Stimulated activated CD8-positive, alpha-beta memory T cell treated with anti-CD3 and anti-CD28 coated beads, Interleukin-7, amount 100 ng/mL, for 24 hours (primary cell): ENCODE data around the gene IGF2R.

ENCODE experiments used
- DNase-seq: peaks from one replicate; pipeline ENCODE4 v3.0.0-alpha.2; 2020; ENCODE audit warnings: low read depth

The IGF2R gene

GRCh38 chr6:159974932-159975331, 6.0 kb downstream of the IGF2R start:
- no peak for DNase-seq

GRCh38 chr6:159976686-159977254, 7.9 kb downstream of the IGF2R start:
- no peak for DNase-seq

DNA sequence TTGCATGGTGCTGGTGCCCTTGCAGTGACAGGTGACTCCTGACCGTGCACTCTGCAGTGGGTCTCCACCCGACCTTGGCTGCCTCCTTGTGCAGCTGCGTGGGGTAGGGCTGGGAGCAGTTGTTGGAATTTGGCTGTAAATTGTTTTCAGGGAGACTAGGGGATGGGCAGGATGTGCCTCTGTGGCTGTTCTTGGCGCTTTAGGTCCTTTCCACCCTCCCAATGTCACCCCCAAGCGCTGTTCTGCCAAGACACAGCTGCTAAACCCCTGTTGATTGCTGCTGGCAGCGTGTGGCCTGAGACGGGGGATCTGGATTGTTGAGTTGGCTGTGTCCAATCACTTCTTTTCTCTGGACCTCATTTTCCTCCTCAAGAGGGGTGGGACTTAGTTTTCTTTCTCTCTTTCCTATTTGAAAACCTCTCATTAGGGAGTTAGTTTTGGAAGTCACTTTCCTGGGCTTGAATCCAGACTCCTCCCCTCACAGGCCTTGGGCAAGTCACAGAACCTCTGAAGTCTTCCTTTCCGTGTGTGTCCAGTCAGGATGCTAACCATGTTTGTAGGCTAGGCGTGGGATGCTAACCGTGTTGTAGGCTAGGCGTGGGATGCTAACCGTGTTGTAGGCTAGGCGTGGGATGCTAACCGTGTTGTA, 8.5 kb downstream of the IGF2R start:
- DNase-seq, result no peak

DNA sequence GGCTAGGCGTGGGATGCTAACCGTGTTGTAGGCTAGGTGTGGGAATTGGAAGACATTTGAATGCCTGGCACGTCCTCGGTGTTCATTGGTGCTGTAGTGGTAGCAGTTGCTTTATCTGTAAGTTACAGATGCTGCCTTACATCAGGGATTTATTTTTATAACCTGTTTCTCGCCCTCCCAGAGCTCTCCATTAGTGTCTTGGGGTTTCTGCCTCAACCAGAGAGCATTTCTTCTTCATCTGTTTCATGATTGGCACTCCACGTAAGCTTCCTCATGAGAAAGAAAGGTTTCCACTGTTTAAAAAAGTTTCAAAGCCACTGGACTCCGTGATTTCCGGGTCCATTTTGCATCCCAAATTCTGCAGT, 9.0 kb downstream of the IGF2R start:
- DNase-seq, result no peak

DNA sequence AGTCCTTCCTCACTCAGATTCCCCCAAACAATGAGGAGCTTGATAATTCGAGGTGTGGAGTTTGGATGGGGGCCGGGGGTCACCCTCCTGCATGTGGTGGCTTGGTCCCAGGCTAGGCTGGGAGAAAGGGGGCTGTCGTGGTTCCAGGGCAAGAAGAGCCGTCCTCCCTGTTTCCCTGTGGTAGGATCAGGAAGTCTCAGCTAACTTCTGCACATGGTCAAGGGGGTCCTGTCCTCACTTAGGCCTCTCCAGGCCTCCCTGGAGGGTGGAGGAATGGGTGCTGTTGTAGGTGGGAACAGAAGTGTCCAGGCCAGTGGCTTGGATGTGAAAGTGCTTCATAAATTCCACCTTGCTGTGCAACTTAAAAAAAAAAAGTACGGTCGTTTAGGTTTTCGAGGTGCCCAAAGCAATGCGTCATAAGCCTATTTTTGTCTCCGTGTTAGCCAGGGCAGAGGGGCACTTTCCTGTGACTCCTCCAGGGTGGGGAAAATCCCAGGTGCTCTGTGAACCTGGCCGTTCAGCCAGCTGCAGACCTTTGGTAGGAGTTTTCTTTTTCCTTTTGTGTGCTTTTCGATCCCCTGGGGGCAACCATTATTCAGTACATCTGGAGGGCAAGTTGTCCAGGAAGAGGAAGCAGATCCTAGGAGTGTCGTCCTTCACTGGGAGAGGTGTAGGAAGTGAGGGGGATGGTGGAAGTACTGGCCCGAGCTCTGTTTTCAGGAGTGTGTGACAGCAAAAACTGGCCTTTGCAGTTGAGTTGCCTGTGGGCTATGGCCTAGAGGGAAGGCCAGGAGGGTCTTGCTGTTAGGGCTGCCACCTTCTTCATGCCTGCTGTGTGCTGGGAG, 9.6 kb downstream of the IGF2R start:
- no peak for DNase-seq

DNA sequence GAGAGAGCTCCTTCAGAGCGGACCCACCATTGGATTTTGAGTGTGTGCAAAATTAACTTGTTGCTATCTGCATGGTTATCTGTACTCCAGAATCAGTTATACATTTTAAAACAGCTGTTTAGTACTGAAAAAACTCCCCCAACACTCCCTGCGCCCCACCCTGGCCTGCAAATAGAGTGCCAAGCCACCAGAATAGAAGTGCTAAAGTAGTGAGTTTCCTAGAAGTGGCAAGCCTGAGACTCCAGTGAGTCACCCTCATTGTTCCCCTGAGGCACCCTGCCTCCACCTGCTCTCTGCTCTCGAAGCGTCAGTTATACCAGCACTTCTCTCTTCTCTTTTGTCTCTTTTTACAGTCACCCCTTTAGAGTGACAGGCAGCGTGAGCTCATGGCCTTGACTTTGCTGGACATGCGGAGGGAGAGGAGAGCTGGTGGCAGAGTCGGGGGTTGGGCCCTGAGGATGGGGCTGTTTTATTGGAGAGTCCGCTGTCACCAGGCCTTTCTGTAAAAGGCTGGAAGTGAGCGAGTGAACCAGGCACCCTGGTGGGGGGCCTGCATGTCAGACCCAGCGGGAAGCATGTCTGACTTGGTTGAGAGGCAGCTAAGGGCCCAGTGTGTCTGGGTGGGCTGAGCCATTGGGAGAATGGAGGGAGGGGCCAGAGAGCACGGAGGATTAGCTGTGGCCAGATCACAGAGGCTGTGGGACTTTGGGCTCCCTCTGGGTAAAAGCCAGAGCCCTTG, 10.4 kb downstream of the IGF2R start:
- DNase-seq, result no peak

DNA sequence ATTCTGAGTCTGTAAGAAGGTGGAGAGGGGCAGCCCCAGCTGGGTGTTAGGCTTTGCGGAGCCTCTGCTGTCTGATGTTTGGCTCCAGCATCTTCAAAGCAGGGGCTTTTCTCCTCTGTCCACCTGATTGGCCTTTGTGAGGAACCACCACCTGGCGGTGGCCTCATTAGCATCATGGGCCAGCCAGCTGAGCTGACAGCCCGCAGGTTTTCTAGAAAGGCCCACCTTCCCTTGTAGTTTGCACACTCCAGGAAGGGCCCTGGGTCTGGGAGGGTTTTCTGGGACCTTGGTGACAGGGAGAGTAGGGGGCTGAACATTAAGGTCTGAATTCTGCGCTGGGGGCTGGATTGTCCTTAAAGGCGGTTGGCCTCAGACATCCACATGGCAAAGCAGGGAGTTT, 11.6 kb downstream of the IGF2R start:
- DNase-seq, result no peak

DNA sequence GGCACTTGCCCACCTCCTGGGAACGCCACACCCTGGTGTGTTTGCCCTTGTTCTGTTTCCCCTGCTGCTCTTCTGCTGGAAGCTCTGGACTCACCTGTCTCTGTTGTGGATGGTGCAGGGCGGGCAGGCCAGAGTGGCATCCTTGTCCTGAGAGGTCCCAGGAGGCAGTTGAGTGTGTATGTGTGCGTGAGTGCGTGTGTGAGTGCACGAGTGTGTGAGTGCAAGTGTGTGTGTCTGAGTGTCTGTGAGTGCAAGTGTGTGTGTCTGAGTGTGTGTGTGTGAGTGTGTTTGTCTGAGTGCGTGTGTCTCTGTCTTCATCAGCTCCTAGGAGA, 12.2 kb downstream of the IGF2R start:
- DNase-seq, result no peak

- DNase-seq, result no peak
Observed at GRCh38 chr6:159981403-159982245, 12.7 kb downstream of the IGF2R start.

GRCh38 chr6:159982731-159983506, 14.0 kb downstream of the IGF2R start:
- DNase-seq, result no peak

- no peak for DNase-seq
Observed at GRCh38 chr6:159983641-159984080, 14.8 kb downstream of the IGF2R start.

GRCh38 chr6:159984268-159984786, 15.4 kb downstream of the IGF2R start:
- DNase-seq, result no peak

- DNase-seq, result no peak
Observed at GRCh38 chr6:159985296-159985945, 16.5 kb downstream of the IGF2R start.

GRCh38 chr6:159988983-159989454, 20.1 kb downstream of the IGF2R start:
- DNase-seq, result no peak

DNA sequence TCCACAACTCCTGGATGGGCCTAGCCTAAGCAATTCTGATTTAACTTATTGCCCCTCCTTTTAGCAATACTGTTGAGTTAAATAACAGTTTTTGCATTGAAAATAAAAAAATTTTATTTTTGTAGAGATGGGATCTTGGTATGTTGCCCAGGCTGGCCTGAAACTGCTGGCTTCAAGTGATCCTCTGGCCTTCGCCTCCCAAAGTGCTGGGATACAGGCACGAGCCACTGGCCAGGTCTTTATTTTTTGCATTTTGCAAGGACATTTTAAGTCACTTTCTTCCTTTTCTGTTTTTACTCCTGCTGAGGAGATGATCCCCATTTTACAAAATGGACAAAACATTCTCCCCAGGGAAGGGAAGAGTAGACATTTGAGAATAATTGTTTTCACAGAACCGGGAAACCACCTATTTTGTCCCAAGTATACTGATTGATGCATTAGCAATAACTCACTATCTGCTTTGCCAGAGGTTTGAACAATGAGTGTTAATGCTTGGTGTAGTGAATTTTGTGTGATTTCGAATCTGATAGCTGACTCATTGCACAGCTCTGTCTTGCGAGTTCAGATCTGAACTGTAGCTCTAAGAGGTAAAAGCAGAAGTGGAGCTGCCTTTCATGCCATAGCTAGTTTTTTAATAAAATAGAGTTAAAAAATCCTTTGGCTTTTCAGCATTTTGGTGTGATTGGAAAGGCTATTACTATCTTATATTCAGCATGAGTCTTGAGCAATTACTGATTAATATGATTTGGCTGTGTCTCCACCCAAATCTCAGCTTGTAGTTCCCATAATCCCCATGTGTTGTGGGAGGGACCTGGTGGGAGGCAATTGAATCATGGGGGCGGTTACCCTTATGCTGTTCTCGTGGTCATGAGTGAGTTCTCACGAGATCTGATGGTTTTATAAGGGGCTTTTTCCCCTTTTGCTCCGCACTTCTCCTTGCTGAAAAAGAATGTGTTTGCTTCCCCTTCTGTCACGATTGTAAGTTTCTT, 20.9 kb downstream of the IGF2R start:
- no peak for DNase-seq

DNA sequence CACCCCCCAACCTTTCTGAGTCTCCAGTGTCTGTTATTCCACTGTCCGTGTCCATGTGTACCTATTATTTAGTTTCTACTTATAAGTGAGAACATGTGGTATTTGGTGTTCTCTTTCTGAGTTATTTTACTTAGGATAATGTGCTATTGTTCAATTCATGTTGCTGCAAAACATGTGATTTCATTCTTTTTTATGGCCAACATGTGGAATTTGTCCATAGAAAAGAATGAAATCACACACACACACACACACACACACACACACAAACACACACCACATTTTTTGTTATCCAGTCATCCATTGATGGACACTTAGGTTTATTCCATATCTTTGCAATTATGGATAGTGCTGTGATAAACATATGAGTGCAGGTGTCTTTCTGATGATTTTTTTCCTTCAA, 23.5 kb downstream of the IGF2R start:
- no peak for DNase-seq

DNA sequence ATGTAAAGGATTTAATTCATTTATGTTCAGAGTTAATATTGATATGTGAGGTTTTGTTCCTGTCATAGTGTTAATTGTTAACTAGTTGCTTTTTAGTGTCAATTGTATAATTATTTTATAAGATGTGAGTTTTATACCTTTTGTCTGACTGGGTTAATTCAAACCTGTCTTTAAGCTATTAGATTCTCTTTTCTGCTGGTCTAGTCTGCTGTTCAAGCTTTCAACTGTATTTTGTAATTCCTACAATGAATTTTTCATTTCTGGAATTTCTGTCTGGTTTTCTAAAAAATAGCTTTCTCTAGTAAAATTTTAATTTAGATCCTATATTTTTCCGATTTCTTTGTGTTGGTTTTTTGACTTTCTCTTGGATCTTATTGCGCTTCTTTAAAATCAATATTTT, 26.5 kb downstream of the IGF2R start:
- no peak for DNase-seq

DNA sequence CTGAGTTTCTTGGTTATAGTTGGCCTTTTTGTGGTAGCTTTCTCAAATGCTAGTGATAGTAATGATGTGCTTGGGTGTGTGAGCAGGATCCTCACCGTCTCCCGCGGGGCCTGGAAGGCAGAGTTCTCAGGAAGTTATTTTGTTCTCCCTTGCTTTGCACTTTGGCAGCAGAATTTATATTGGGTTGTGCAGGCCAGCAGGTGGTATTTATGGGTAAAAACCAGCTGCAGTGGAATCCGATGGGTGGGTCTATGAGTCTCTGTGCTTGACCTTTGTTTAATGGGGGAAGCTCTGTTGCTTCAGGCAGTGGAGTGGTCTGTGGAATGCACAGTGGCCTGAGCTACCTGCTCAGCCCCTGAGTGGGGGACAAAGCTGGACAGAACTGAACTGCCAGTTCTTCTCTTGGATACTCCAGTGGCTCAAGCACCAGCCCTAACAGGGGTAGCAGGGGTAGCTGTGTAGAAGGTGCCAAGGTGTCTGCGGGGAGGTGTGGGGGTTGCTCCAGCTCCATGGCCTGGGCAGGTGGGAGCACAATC, 27.3 kb downstream of the IGF2R start:
- no peak for DNase-seq
